GM12891 (cell line): Measurements from ENCODE around the gene ACTR6.

Experiments used
- POLR2A ChIP-seq: IDR thresholded peaks from 2 replicates; pipeline ENCODE4 v1.6.1; 2011; ENCODE audit warnings: low read depth, low read length, control low read depth
- TAF1 ChIP-seq: IDR thresholded peaks from 2 replicates; pipeline ENCODE4 v1.6.1; 2011; ENCODE audit warnings: low read depth, low read length, control low read depth

- TF ChIP-seq POLR2A (no peak), TAF1 (no peak)
These were observed 11.1 kb downstream of the ACTR6 start for GRCh38 chr12:100211698-100212097.
